Measurements from ENCODE around the gene NCOA3. TPM values are rescaled to one million over a fixed set of nuclear protein-coding genes. Genes with fewer than 3 reads are reported as not detected.

The NCOA3 gene
- total RNA-seq, 1 experiment from 2014 or later: 30.2 TPM

DNA sequence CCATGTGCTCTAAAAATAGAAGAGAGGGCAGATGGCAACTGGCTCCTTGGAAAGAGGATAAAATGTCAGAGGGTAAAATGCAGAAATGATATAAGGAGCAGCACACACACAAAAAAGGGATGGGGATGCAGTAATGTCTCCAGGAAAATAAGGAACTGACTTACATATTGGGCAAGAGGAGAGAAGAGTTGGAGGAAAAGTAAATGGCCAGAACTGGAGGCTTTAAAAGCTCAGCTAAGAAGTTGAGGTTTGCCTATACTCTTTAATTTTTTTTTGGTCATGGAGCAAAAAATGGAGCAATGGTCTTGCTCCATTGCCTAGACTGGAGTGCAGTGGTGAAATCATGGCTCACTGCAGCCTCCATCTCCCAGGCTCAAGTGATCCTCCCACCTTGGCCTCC lies 189.9 kb downstream of the NCOA3 start:
- DNase-seq (ENCODE audit: low read depth): no peak
- in situ Hi-C loops (cut with HindIII; ENCODE audit: low pct_unique_long_range_greater_than_20kb, low sequenced_read_pairs): no loop called here

- DNase-seq (ENCODE audit: low read depth): no peak
- in situ Hi-C loops (cut with HindIII; ENCODE audit: low pct_unique_long_range_greater_than_20kb, low sequenced_read_pairs): no loop called here
Measured at GRCh38 chr20:47694021-47694818, 192.5 kb downstream of the NCOA3 start.

- DNase-seq (ENCODE audit: low read depth): no peak
- in situ Hi-C loops (cut with HindIII; ENCODE audit: low pct_unique_long_range_greater_than_20kb, low sequenced_read_pairs): no loop called here
Measured at GRCh38 chr20:47696856-47697255, 195.2 kb downstream of the NCOA3 start.

GRCh38 chr20:47698142-47698541 lies 196.5 kb downstream of the NCOA3 start:
- in situ Hi-C loops (cut with HindIII; ENCODE audit: low pct_unique_long_range_greater_than_20kb, low sequenced_read_pairs): no loop called here
- DNase-seq (ENCODE audit: low read depth): no peak

- in situ Hi-C loops (cut with HindIII; ENCODE audit: low pct_unique_long_range_greater_than_20kb, low sequenced_read_pairs): no loop called here
Measured at GRCh38 chr20:47699818-47700217, 198.1 kb downstream of the NCOA3 start.

GRCh38 chr20:47700327-47700726 lies 198.6 kb downstream of the NCOA3 start:
- in situ Hi-C loops (cut with HindIII; ENCODE audit: low pct_unique_long_range_greater_than_20kb, low sequenced_read_pairs): no loop called here
- no peak for DNase-seq (ENCODE audit: low read depth)

More at GRCh38 chr20:47699818-47700217, 198.1 kb downstream of the NCOA3 start:
- DNase-seq (ENCODE audit: low read depth): no peak

GRCh38 chr20:47701612-47702011 lies 199.9 kb downstream of the NCOA3 start:
- DNase-seq (ENCODE audit: low read depth): peak; percentile 79
- in situ Hi-C loops (cut with HindIII; ENCODE audit: low pct_unique_long_range_greater_than_20kb, low sequenced_read_pairs): no loop called here

DNA sequence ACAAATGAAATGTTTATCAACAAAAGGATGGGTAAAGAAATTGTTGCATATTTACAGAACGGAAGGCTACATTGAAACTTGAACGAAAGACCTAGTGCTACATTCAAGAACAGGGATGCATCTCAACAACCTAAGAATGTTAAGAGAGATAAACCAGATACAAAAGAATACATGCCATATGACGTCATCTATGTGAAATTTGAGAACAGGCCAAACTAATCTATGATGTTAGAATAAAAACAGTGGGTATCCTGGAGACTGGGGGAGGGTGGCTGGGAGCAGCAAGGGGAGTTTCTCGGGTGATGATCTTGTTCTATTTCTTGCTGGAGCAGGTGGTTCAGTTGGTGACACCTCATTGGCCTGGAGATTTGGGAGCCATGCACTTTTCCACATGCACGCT lies 202.1 kb downstream of the NCOA3 start:
- in situ Hi-C loops (cut with HindIII; ENCODE audit: low pct_unique_long_range_greater_than_20kb, low sequenced_read_pairs): no loop called here
- peak; percentile 44 for DNase-seq (ENCODE audit: low read depth)

DNA sequence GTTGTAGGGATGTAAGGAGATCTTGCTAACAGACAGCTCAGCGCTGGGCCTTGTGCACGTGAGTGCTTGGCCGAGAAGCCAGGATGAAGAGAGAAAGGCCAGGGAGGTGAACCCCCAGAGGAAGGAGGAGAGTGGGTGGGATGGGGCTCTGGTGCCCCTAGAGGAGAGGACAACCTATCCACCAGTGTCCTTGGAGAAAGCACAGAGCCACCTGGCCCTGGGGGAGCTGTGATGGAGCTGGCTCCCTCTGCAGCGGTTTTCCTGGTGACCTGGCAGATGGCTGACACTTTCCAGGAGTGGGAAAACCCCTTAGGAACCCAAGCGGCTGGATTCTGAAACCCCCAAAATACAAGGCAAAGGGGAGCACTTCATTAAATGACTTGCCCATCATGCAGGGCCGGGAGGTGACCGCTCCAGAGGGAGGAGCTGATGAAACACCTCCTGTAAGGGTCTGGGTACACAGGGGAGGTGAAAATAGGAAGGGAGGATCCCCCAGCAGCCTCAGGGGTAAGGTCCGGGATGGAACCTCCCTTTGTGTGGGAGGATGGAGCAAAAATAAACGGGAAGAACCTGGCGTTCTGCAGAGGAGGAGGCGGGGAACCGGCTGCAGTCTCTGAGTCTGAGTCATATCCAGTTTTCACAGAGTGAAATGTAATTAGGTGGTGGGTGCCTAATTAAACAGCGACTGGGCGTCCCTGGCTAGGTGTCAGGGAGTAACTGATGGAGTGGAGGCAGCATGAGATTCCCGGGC lies 203.2 kb downstream of the NCOA3 start:
- peak; percentile 44 for DNase-seq (ENCODE audit: low read depth)
- in situ Hi-C loops (cut with HindIII; ENCODE audit: low pct_unique_long_range_greater_than_20kb, low sequenced_read_pairs): no loop called here

DNA sequence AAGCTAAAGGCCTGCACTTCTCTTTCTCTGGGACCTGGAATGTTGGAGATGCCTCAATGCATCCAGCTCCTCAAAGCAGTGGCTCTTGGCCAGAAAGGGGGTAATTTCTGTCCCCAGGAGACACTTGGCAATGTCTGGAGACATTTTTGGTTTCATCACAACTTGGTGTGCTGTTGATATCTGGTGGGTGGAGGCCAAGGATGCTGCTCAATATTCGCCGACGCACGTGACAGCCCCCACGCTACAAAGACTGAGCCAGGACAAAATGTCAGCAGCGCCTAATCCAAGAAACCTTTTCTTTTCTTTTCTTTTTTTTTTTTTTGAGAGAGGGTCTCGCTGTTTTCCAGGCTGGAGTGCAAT lies 203.8 kb downstream of the NCOA3 start:
- no peak for DNase-seq (ENCODE audit: low read depth)
- in situ Hi-C loops (cut with HindIII; ENCODE audit: low pct_unique_long_range_greater_than_20kb, low sequenced_read_pairs): no loop called here

DNA sequence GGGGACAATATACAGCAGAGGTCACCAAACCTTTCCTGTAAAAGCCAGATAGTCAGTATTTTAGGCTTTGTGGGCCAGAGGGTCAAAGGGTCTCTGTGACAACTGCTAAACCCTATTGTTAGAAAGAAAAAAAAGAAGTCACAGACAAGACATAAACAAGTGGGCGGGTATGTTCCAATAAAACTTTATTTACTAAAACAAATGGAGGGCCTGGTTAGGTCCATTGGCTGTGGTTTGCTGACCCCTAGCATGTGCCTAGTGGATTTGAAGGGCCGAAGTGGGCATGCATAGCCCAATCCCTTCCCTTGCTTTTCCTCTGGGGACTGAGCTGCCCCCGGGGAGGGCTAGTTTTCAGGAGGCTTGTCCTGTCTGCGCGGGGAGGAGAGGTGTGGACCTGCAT lies 204.7 kb downstream of the NCOA3 start:
- no peak for DNase-seq (ENCODE audit: low read depth)
- in situ Hi-C loops (cut with HindIII; ENCODE audit: low pct_unique_long_range_greater_than_20kb, low sequenced_read_pairs): no loop called here

Other genes starting within 250 kb of the NCOA3 start
- 7.8 and 14.5 TPM in 2 replicates for gene ZMYND8, start 145.2 kb upstream of the NCOA3 start, total RNA-seq (2014; rRNA removed; shearing (Covaris generic); ENCODE audit: low replicate concordance)